ENCODE data around the gene NHSL2.

NHSL2 gene

GRCh38 chrX:72040506-72040905 is 129.9 kb downstream of the NHSL2 start:
- Histone ChIP-seq H3K23ac (ENCODE audit: low read length in 2 of 2) (no peak overlapping the region), H3K4me2 (ENCODE audit: low read length, poor library complexity, severe bottlenecking) (no peak overlapping the region), H3K4me3 (ENCODE audit: insufficient read depth in 1 of 2, low read depth in 1 of 2, low read length in 2 of 2) (no peak overlapping the region), H3K79me1 (replicated peaks; ENCODE audit: low read length, poor library complexity, severe bottlenecking) (no peaks in the 10 kb centered on the region), H3K36me3 (ENCODE audit: control insufficient read depth in 1 of 2, insufficient read depth in 2 of 2, low read depth in 1 of 2, low read length in 2 of 2) (no peaks in the 10 kb centered on the region), H2BK12ac (ENCODE audit: low read length in 2 of 2) (no peak overlapping the region), H4K91ac (ENCODE audit: low read length) (no peak overlapping the region), H3K4ac (ENCODE audit: low read depth in 1 of 2, low read length in 2 of 2) (no peak overlapping the region), H3K27me3 (ENCODE audit: control insufficient read depth in 1 of 2, insufficient read depth in 1 of 2, low read length in 2 of 2) (peaks cover 0 to 53% of the 10 kb centered on the region in 2 experiments), H2BK15ac (ENCODE audit: low read depth, poor library complexity, severe bottlenecking) (no peak overlapping the region), H3K4me1 (ENCODE audit: control insufficient read depth, insufficient read depth, low read depth, low read length) (peaks cover 11% of the 10 kb centered on the region), H2AFZ (ENCODE audit: low read depth, low read length) (no peak overlapping the region), H3K9me3 (ENCODE audit: control insufficient read depth, low read length) (peaks cover 19% of the 10 kb centered on the region), H3K27ac (ENCODE audit: low read length, poor library complexity, severe bottlenecking) (no peak overlapping the region), H3K18ac (ENCODE audit: low read depth in 1 of 2, low read length in 2 of 2) (no peak overlapping the region), H3K14ac (ENCODE audit: low read length in 2 of 2) (no peak overlapping the region), H2BK5ac (ENCODE audit: low read depth, low read length, poor library complexity, severe bottlenecking) (no peak overlapping the region), H2BK120ac (ENCODE audit: low read depth, low read length) (no peak overlapping the region), H4K8ac (ENCODE audit: low read length) (no peak overlapping the region), H3K9ac (ENCODE audit: low read length) (no peak overlapping the region), H2AK5ac (ENCODE audit: low read length, severe bottlenecking) (no peak overlapping the region)
- DNase-seq: no peak
- 78% methylated on average over 5 of the region's 5 CpGs for WGBS

DNA sequence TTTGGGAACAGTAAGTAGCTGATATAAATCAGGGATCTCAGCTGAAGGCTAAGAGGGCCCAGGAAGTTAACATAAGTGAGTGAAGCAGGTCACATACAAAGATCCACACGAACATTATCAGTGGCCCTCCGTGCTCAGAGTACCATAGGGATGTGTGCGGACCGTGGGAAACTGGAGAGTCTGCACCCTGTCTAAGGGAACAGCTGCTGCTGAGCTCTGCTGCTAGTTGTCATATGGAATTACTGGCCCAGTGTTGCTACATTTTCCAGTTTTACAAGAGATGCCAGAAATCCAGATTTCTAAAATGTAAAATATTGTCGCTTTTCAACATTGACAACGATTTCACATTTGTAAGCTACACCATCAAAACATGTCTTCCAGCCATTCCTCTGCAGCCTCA is 130.5 kb downstream of the NHSL2 start:
- no peak overlapping the region for H2AFZ ChIP-seq (ENCODE audit: low read depth, low read length)
- no peak overlapping the region for H3K9ac ChIP-seq (ENCODE audit: low read length)
- H4K8ac ChIP-seq (ENCODE audit: low read length): no peak overlapping the region
- H3K4me2 ChIP-seq (ENCODE audit: low read length, poor library complexity, severe bottlenecking): no peak overlapping the region
- peaks cover 12% of the 10 kb centered on the region for H3K9me3 ChIP-seq (ENCODE audit: control insufficient read depth, low read length)
- H3K18ac ChIP-seq (ENCODE audit: low read depth in 1 of 2, low read length in 2 of 2): peak overlapping the region in 1 of 2 experiments; percentile 34
- peaks cover 11% of the 10 kb centered on the region for H3K4me1 ChIP-seq (ENCODE audit: control insufficient read depth, insufficient read depth, low read depth, low read length)
- no peak overlapping the region for H4K91ac ChIP-seq (ENCODE audit: low read length)
- 33% methylated on average over 2 of the region's 6 CpGs for WGBS
- no peak for DNase-seq
- H2BK120ac ChIP-seq (ENCODE audit: low read depth, low read length): peak overlapping the region; percentile 19
- peak overlapping the region in 1 of 2 experiments; percentile 37 for H3K4ac ChIP-seq (ENCODE audit: low read depth in 1 of 2, low read length in 2 of 2)
- H3K4me3 ChIP-seq (ENCODE audit: insufficient read depth in 1 of 2, low read depth in 1 of 2, low read length in 2 of 2): no peak overlapping the region
- H2BK15ac ChIP-seq (ENCODE audit: low read depth, poor library complexity, severe bottlenecking): no peak overlapping the region
- H2BK12ac ChIP-seq (ENCODE audit: low read length in 2 of 2): no peak overlapping the region
- no peak overlapping the region for H3K23ac ChIP-seq (ENCODE audit: low read length in 2 of 2)
- H2BK5ac ChIP-seq (ENCODE audit: low read depth, low read length, poor library complexity, severe bottlenecking): no peak overlapping the region
- H3K36me3 ChIP-seq (ENCODE audit: control insufficient read depth in 1 of 2, insufficient read depth in 2 of 2, low read depth in 1 of 2, low read length in 2 of 2): no peaks in the 10 kb centered on the region
- no peak overlapping the region for H2AK5ac ChIP-seq (ENCODE audit: low read length, severe bottlenecking)
- no peaks in the 10 kb centered on the region for H3K79me1 ChIP-seq (replicated peaks; ENCODE audit: low read length, poor library complexity, severe bottlenecking)
- no peak overlapping the region for H3K27ac ChIP-seq (ENCODE audit: low read length, poor library complexity, severe bottlenecking)
- H3K14ac ChIP-seq (ENCODE audit: low read length in 2 of 2): no peak overlapping the region
- H3K27me3 ChIP-seq (ENCODE audit: control insufficient read depth in 1 of 2, insufficient read depth in 1 of 2, low read length in 2 of 2): peaks cover 0 to 53% of the 10 kb centered on the region in 2 experiments

GRCh38 chrX:72041871-72042851 is 131.5 kb downstream of the NHSL2 start:
- Histone ChIP-seq H3K9me3 (ENCODE audit: control insufficient read depth, low read length) (peaks cover 9% of the 10 kb centered on the region), H2AFZ (ENCODE audit: low read depth, low read length) (no peak overlapping the region), H3K9ac (ENCODE audit: low read length) (peak overlapping the region; percentile 45), H3K23ac (ENCODE audit: low read length in 2 of 2) (no peak overlapping the region), H2BK15ac (ENCODE audit: low read depth, poor library complexity, severe bottlenecking) (no peak overlapping the region), H3K14ac (ENCODE audit: low read length in 2 of 2) (no peak overlapping the region), H3K18ac (ENCODE audit: low read depth in 1 of 2, low read length in 2 of 2) (peak overlapping the region; percentile 52 to 83), H3K36me3 (ENCODE audit: control insufficient read depth in 1 of 2, insufficient read depth in 2 of 2, low read depth in 1 of 2, low read length in 2 of 2) (no peaks in the 10 kb centered on the region), H4K91ac (ENCODE audit: low read length) (peak overlapping the region; percentile 80), H2AK5ac (ENCODE audit: low read length, severe bottlenecking) (no peak overlapping the region), H2BK5ac (ENCODE audit: low read depth, low read length, poor library complexity, severe bottlenecking) (no peak overlapping the region), H2BK120ac (ENCODE audit: low read depth, low read length) (peak overlapping the region; percentile 79), H3K79me1 (replicated peaks; ENCODE audit: low read length, poor library complexity, severe bottlenecking) (no peaks in the 10 kb centered on the region), H4K8ac (ENCODE audit: low read length) (peak overlapping the region; percentile 64), H3K27me3 (ENCODE audit: control insufficient read depth in 1 of 2, insufficient read depth in 1 of 2, low read length in 2 of 2) (peaks cover 0 to 55% of the 10 kb centered on the region in 2 experiments), H3K4ac (ENCODE audit: low read depth in 1 of 2, low read length in 2 of 2) (peak overlapping the region in 1 of 2 experiments; percentile 51), H2BK12ac (ENCODE audit: low read length in 2 of 2) (peak overlapping the region in 1 of 2 experiments; percentile 39), H3K4me1 (ENCODE audit: control insufficient read depth, insufficient read depth, low read depth, low read length) (peaks cover 11% of the 10 kb centered on the region), H3K4me3 (ENCODE audit: insufficient read depth in 1 of 2, low read depth in 1 of 2, low read length in 2 of 2) (peak overlapping the region in 1 of 2 experiments; percentile 19), H3K27ac (ENCODE audit: low read length, poor library complexity, severe bottlenecking) (peak overlapping the region; percentile 4), H3K4me2 (ENCODE audit: low read length, poor library complexity, severe bottlenecking) (no peak overlapping the region)
- 64% methylated on average over 12 of the region's 13 CpGs for WGBS
- peak; percentile 41 for DNase-seq

DNA sequence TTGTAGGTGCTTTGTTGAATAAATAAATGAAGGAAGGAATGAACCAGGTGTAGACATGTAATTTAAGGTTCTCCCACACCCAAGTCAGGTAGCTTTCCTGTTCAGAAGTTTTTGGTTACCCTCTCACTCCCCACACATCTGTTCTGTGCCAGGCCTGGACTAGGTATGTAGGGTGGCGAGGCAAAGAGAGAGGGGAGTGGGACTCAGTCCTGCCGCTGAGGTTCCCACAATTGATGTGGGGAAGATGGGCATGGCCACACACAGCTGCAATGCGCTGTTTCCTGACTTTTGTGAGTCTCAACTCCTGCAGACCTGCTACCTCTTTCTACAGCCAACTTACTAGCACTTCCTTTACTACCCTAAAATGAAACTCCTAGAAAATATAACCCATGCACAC is 132.2 kb downstream of the NHSL2 start:
- H2BK15ac ChIP-seq (ENCODE audit: low read depth, poor library complexity, severe bottlenecking): no peak overlapping the region
- H3K36me3 ChIP-seq (ENCODE audit: control insufficient read depth in 1 of 2, insufficient read depth in 2 of 2, low read depth in 1 of 2, low read length in 2 of 2): no peaks in the 10 kb centered on the region
- H4K8ac ChIP-seq (ENCODE audit: low read length): peak overlapping the region; percentile 64
- no peak overlapping the region for H2AK5ac ChIP-seq (ENCODE audit: low read length, severe bottlenecking)
- no peak overlapping the region for H4K91ac ChIP-seq (ENCODE audit: low read length)
- no peak overlapping the region for H3K27ac ChIP-seq (ENCODE audit: low read length, poor library complexity, severe bottlenecking)
- H3K79me1 ChIP-seq (replicated peaks; ENCODE audit: low read length, poor library complexity, severe bottlenecking): no peaks in the 10 kb centered on the region
- no peak for DNase-seq
- H3K4me2 ChIP-seq (ENCODE audit: low read length, poor library complexity, severe bottlenecking): no peak overlapping the region
- peak overlapping the region in 1 of 2 experiments; percentile 34 for H3K18ac ChIP-seq (ENCODE audit: low read depth in 1 of 2, low read length in 2 of 2)
- no peak overlapping the region for H2AFZ ChIP-seq (ENCODE audit: low read depth, low read length)
- H3K4me1 ChIP-seq (ENCODE audit: control insufficient read depth, insufficient read depth, low read depth, low read length): peaks cover 11% of the 10 kb centered on the region
- peak overlapping the region; percentile 45 for H3K9ac ChIP-seq (ENCODE audit: low read length)
- H3K9me3 ChIP-seq (ENCODE audit: control insufficient read depth, low read length): peaks cover 3% of the 10 kb centered on the region
- H3K23ac ChIP-seq (ENCODE audit: low read length in 2 of 2): no peak overlapping the region
- no peak overlapping the region for H3K4ac ChIP-seq (ENCODE audit: low read depth in 1 of 2, low read length in 2 of 2)
- no peak overlapping the region for H3K4me3 ChIP-seq (ENCODE audit: insufficient read depth in 1 of 2, low read depth in 1 of 2, low read length in 2 of 2)
- no peak overlapping the region for H2BK120ac ChIP-seq (ENCODE audit: low read depth, low read length)
- peaks cover 0 to 55% of the 10 kb centered on the region in 2 experiments for H3K27me3 ChIP-seq (ENCODE audit: control insufficient read depth in 1 of 2, insufficient read depth in 1 of 2, low read length in 2 of 2)
- H2BK5ac ChIP-seq (ENCODE audit: low read depth, low read length, poor library complexity, severe bottlenecking): no peak overlapping the region
- no peak overlapping the region for H3K14ac ChIP-seq (ENCODE audit: low read length in 2 of 2)
- peak overlapping the region in 1 of 2 experiments; percentile 11 for H2BK12ac ChIP-seq (ENCODE audit: low read length in 2 of 2)
- no CpG with 5 or more reads among the region's 3 CpGs for WGBS

All from mesenchymal stem cell (in vitro differentiated cells and primary cell).